A549 (cell line): Measurements from ENCODE around the gene RTL9. TPM values are rescaled to one million over a fixed set of nuclear protein-coding genes. Genes with fewer than 3 reads are reported as not detected.

ENCODE experiments used
- ATAC-seq, 2 experiments: fragments of 200-7000 bp in 1 of 2; fragments of >200 bp in 1 of 2; cut with Nextera tagmentation in 1 of 2; cut with Tn5 transposase in 1 of 2; 3 replicates each; pipeline versions ENCODE4 v1.8.0 to v1.9.1; 2018 to 2020; ENCODE audit warnings: mild to moderate bottlenecking in 1 of 2, moderate library complexity in 1 of 2
- CTCF ChIA-PET: fragments of 300-600 bp; sonication (Branson Sonifier 250); formaldehyde crosslinking; extraction: SDS; loops from one replicate; lab custom pipeline; 2021; ENCODE audit warnings: antibody characterized with exemption, inconsistent platforms; lab: Yijun Ruan, JAX
- POLR2A ChIA-PET: fragments of 350-600 bp; formaldehyde crosslinking; extraction: SDS; loops from one replicate; lab custom pipeline; 2021; ENCODE audit warnings: antibody characterized with exemption, inconsistent platforms; lab: Yijun Ruan, JAX
- DNase-seq, 2 experiments: peaks; one replicate each; pipeline versions ENCODE4 v3.0.0 to v3.0.0-alpha.2; 2011 to 2016; ENCODE audit warnings: low read depth in 1 of 2, low spot score in 1 of 2
- FAIRE-seq: peaks from 2 replicates; lab custom pipeline; 2011; peaks lifted over from hg19 to GRCh38; lab: Jason Lieb, UNC
- H3K27ac ChIP-seq, 2 experiments: fragments of >200 bp; sonication (Bioruptor Twin); formaldehyde crosslinking; 3 replicates each; pipeline ENCODE4 v1.5.1; 2016 to 2017
- H3K4me1 ChIP-seq: fragments of >200 bp; sonication (Bioruptor Twin); formaldehyde crosslinking; 3 replicates; pipeline ENCODE4 v1.6.1; 2016
- H3K4me2 ChIP-seq: fragments of >200 bp; sonication (Bioruptor Twin); formaldehyde crosslinking; 3 replicates; pipeline ENCODE4 v1.6.1; 2016
- H3K4me3 ChIP-seq: fragments of >200 bp; sonication (Bioruptor Twin); formaldehyde crosslinking; 3 replicates; pipeline ENCODE4 v1.5.1; 2016
- H3K9me3 ChIP-seq: fragments of >200 bp; sonication (Bioruptor Twin); formaldehyde crosslinking; 3 replicates; pipeline ENCODE4 v1.6.1; 2016
- CBX2 ChIP-seq: fragments of 200-600 bp; sonication (generic); IDR thresholded peaks from 2 replicates; pipeline ENCODE4 v1.6.1; 2016; ENCODE audit warnings: low read depth, mild to moderate bottlenecking, borderline replicate concordance
- CHD4 ChIP-seq: fragments of 200-600 bp; sonication (generic); IDR thresholded peaks from 2 replicates; pipeline ENCODE4 v1.6.1; 2016; ENCODE audit warnings: antibody characterized with exemption, mild to moderate bottlenecking, borderline replicate concordance
- ESRRA ChIP-seq: fragments of 150-350 bp; IDR thresholded peaks from 2 replicates; pipeline ENCODE4 v1.6.1; 2014; ENCODE audit warnings: mild to moderate bottlenecking, low read length, borderline replicate concordance
- FOXS1 ChIP-seq: fragments of 250-450 bp; sonication (Bioruptor Pico); IDR thresholded peaks from 2 replicates; pipeline ENCODE4 v1.5.0; 2020; ENCODE audit warnings: mild to moderate bottlenecking, moderate library complexity
- HOXA7 ChIP-seq: fragments of 250-450 bp; sonication (Bioruptor Pico); IDR thresholded peaks from 2 replicates; pipeline ENCODE4 v1.5.0; 2020; ENCODE audit warnings: mild to moderate bottlenecking, moderate library complexity
- JUN ChIP-seq, 2 experiments: fragments of >200 bp; sonication (Bioruptor Twin); formaldehyde crosslinking; IDR thresholded peaks; 2 replicates in 1 of 2; 3 replicates in 1 of 2; pipeline ENCODE4 v1.6.1; 2016 to 2017
- KDM5A ChIP-seq: fragments of 200-600 bp; sonication (generic); IDR thresholded peaks from 2 replicates; pipeline ENCODE4 v1.6.1; 2016; ENCODE audit warnings: antibody characterized with exemption, mild to moderate bottlenecking
- MAFK ChIP-seq: fragments of 450-650 bp; IDR thresholded peaks from 2 replicates; pipeline ENCODE4 v1.6.1; 2014; ENCODE audit not compliant: partially characterized antibody
- MAZ ChIP-seq: fragments of 150-350 bp; IDR thresholded peaks from 2 replicates; pipeline ENCODE4 v1.6.1; 2014; ENCODE audit warnings: antibody characterized with exemption, low read depth, low read length, borderline replicate concordance
- MYC ChIP-seq: IDR thresholded peaks from 2 replicates; pipeline ENCODE4 v1.6.1; 2012; ENCODE audit warnings: mild to moderate bottlenecking, inconsistent platforms, low read length, improper control_type of control experiment, borderline replicate concordance
- NR3C1 ChIP-seq: fragments of >200 bp; sonication (Bioruptor Twin); formaldehyde crosslinking; IDR thresholded peaks from 3 replicates; pipeline ENCODE4 v1.6.1; 2017
- POLR2AphosphoS2 ChIP-seq: conservative IDR thresholded peaks from 2 replicates; pipeline ENCODE4 v1.6.1; 2012; ENCODE audit warnings: low read length, improper control_type of control experiment, inconsistent platforms
- RCOR1 ChIP-seq: fragments of 150-350 bp; IDR thresholded peaks from 2 replicates; pipeline ENCODE4 v1.6.1; 2014; ENCODE audit warnings: antibody characterized with exemption, low read length, low read depth
- ZSCAN20 ChIP-seq: fragments of 250-450 bp; sonication (Bioruptor Pico); IDR thresholded peaks from 2 replicates; pipeline ENCODE4 v1.8.0; 2022; ENCODE audit warnings: mild to moderate bottlenecking, moderate library complexity
- WGBS: methylation state at CpG from one replicate; pipeline ENCODE4 v1.1.6; 2017; ENCODE audit errors: missing lambda C conversion rate; 5-methylcytosine and 5-hydroxymethylcytosine counted together
- polyA plus RNA-seq, 4 experiments: library from polyadenylated mRNA; depleted of rRNA in 3 of 4; stranded (reverse); fragments of >200 nt; fragmentation: RNase III in 1 of 4; extraction: RNeasy Plus Mini Kit Qiagen cat#74134 plus additional on column Dnase treatment in 1 of 4; gene quantifications; 2 replicates in 3 of 4; 3 replicates in 1 of 4; pipeline ENCODE4 v1.2.3, GENCODE V29; 2011 to 2017
- TF ChIP-seq, protein P1 (sequence below): IDR thresholded peaks from 2 replicates; pipeline ENCODE4 v1.6.1; 2012
- TF ChIP-seq, protein P2 (sequence below): IDR thresholded peaks from 2 replicates; pipeline ENCODE4 v1.6.1; 2012
- TF ChIP-seq, protein P3 (sequence below): fragments of 450-650 bp; IDR thresholded peaks from 2 replicates; pipeline ENCODE4 v1.6.1; 2014; ENCODE audit warnings: antibody characterized with exemption
- TF ChIP-seq, protein P4 (sequence below): fragments of >200 bp; sonication (Bioruptor Twin); formaldehyde crosslinking; IDR thresholded peaks from 2 replicates; pipeline ENCODE4 v1.6.1; 2016
- TF ChIP-seq, protein P5 (sequence below): fragments of 200-600 bp; sonication (generic); IDR thresholded peaks from 2 replicates; pipeline ENCODE4 v1.6.1; 2016; ENCODE audit warnings: antibody characterized with exemption, mild to moderate bottlenecking, moderate library complexity
- TF ChIP-seq, protein P6 (sequence below): fragments of >200 bp; sonication (Bioruptor Twin); formaldehyde crosslinking; IDR thresholded peaks from 3 replicates; pipeline ENCODE4 v1.6.1; 2016

The RTL9 gene
- polyA plus RNA-seq, 2 of the 4 experiments (the other 2 are of a cell fraction): 0.04 to 0.06 TPM

DNA sequence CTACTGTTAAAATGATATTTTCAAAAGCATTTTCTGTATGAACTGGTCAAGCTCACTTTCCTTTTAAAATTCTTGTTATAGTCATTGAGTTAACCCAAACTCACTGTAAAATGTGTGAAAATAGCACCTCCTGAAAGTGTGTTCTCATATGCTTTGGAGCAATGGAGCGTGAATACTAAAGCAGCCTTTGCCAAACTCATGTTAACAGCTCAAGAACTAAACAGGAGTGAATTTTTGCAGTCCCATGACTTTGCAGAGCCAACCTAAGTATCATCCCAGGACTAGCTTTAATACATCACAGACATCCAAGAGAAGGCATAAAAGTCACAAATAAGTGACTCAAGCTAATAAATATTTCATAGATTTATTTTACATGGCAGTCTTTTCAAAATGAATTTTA is 43.1 kb upstream of the RTL9 start:
- ATAC-seq (no peak), FAIRE-seq (no peak), DNase-seq (no peak)
- peak overlapping the region; percentile 75 for H3K4me2 ChIP-seq
- POLR2A ChIA-PET: interaction anchor here (1.0 kb wide), 1 partner anchor 95 kb away, joined by 3 read pairs; no protein-coding TSS in a partner anchor
- 88% methylated on average over 1 of the region's 1 CpG for WGBS
- H3K4me1 ChIP-seq: peaks cover 25% of the 10 kb centered on the region; the same call in 2 of the 3 replicates
- CTCF ChIA-PET: interaction anchor here (0.6 kb wide), 1 partner anchor 8 kb away, joined by 3 read pairs; no protein-coding TSS in a partner anchor
- H3K9me3 ChIP-seq: no peaks in the 10 kb centered on the region
- TF ChIP-seq, protein P1, sequence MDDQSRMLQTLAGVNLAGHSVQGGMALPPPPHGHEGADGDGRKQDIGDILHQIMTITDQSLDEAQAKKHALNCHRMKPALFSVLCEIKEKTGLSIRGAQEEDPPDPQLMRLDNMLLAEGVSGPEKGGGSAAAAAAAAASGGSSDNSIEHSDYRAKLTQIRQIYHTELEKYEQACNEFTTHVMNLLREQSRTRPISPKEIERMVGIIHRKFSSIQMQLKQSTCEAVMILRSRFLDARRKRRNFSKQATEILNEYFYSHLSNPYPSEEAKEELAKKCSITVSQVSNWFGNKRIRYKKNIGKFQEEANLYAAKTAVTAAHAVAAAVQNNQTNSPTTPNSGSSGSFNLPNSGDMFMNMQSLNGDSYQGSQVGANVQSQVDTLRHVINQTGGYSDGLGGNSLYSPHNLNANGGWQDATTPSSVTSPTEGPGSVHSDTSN: no peak
- TF ChIP-seq NR3C1: no peak
- TF ChIP-seq POLR2AphosphoS2: no peak
- TF ChIP-seq, protein P2, sequence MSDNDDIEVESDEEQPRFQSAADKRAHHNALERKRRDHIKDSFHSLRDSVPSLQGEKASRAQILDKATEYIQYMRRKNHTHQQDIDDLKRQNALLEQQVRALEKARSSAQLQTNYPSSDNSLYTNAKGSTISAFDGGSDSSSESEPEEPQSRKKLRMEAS: no peak
- TF ChIP-seq KDM5A: no peak
- no peak for TF ChIP-seq ZSCAN20 (CRISPR knock-in tag)
- no peak for TF ChIP-seq CHD4
- TF ChIP-seq, protein P3, sequence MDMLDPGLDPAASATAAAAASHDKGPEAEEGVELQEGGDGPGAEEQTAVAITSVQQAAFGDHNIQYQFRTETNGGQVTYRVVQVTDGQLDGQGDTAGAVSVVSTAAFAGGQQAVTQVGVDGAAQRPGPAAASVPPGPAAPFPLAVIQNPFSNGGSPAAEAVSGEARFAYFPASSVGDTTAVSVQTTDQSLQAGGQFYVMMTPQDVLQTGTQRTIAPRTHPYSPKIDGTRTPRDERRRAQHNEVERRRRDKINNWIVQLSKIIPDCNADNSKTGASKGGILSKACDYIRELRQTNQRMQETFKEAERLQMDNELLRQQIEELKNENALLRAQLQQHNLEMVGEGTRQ: no peak
- no peak for TF ChIP-seq MAFK
- TF ChIP-seq CBX2: no peak
- TF ChIP-seq, protein P4, sequence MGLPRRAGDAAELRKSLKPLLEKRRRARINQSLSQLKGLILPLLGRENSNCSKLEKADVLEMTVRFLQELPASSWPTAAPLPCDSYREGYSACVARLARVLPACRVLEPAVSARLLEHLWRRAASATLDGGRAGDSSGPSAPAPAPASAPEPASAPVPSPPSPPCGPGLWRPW: no peak
- no peak for TF ChIP-seq JUN (IDR thresholded peaks at IDR 0.05)
- TF ChIP-seq HOXA7 (CRISPR knock-in tag): no peak
- TF ChIP-seq, protein P5, sequence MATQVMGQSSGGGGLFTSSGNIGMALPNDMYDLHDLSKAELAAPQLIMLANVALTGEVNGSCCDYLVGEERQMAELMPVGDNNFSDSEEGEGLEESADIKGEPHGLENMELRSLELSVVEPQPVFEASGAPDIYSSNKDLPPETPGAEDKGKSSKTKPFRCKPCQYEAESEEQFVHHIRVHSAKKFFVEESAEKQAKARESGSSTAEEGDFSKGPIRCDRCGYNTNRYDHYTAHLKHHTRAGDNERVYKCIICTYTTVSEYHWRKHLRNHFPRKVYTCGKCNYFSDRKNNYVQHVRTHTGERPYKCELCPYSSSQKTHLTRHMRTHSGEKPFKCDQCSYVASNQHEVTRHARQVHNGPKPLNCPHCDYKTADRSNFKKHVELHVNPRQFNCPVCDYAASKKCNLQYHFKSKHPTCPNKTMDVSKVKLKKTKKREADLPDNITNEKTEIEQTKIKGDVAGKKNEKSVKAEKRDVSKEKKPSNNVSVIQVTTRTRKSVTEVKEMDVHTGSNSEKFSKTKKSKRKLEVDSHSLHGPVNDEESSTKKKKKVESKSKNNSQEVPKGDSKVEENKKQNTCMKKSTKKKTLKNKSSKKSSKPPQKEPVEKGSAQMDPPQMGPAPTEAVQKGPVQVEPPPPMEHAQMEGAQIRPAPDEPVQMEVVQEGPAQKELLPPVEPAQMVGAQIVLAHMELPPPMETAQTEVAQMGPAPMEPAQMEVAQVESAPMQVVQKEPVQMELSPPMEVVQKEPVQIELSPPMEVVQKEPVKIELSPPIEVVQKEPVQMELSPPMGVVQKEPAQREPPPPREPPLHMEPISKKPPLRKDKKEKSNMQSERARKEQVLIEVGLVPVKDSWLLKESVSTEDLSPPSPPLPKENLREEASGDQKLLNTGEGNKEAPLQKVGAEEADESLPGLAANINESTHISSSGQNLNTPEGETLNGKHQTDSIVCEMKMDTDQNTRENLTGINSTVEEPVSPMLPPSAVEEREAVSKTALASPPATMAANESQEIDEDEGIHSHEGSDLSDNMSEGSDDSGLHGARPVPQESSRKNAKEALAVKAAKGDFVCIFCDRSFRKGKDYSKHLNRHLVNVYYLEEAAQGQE: no peak
- no peak overlapping the region for H3K4me3 ChIP-seq
- H3K27ac ChIP-seq: no peak overlapping the region

DNA sequence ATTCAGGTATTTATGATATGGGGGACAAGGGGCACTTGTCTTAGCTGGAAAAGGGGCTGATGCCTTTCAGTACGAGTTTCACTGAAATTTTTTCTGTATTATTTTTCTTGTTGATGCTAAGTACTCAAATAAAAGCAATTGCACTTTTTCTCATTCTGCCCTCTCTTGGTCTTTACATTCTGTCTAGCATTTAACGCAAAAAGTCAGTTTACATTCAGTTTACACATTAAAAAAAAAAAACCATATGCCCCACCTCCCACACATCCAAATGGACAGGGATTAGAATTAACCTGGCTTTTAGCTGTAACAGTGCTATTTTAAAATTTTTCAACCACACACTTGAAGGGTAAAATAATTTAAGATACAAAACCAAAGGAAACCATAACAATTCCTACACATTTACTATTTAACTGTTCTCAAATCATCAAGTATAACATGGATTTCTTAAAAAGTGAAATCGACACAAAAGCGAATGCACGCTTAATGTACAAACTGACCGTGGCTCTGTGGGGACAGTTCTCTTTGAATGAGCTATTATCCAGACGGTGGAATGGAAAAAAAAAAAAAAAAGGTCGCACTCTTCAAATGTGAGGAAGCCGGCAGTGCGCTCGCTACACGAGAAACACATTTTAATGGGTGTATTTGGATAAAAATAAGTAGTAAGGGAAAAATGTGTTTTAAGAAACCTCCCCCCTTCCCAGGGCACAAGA is 42.1 kb upstream of the RTL9 start:
- ChIA-PET POLR2A (interaction anchor here (0.7 to 1.2 kb wide), 3 partner anchors 26 to 136 kb away, joined by 3 to 4 read pairs (median 3); no protein-coding TSS in a partner anchor), CTCF (interaction anchor here (0.7 to 1.8 kb wide), 5 partner anchors 12 to 731 kb away, joined by 3 to 7 read pairs (median 3); no protein-coding TSS in a partner anchor)
- Histone ChIP-seq H3K9me3 (no peaks in the 10 kb centered on the region), H3K4me1 (peaks cover 19% of the 10 kb centered on the region; the same call in 2 of the 3 replicates), H3K4me2 (peak overlapping the region; percentile 75), H3K4me3 (peak overlapping the region; percentile 96), H3K27ac (peak overlapping the region; percentile 99)
- TF ChIP-seq RCOR1: no peak
- TF ChIP-seq, protein P5: no peak
- no peak for TF ChIP-seq MYC
- TF ChIP-seq ESRRA: no peak
- TF ChIP-seq, protein P6, sequence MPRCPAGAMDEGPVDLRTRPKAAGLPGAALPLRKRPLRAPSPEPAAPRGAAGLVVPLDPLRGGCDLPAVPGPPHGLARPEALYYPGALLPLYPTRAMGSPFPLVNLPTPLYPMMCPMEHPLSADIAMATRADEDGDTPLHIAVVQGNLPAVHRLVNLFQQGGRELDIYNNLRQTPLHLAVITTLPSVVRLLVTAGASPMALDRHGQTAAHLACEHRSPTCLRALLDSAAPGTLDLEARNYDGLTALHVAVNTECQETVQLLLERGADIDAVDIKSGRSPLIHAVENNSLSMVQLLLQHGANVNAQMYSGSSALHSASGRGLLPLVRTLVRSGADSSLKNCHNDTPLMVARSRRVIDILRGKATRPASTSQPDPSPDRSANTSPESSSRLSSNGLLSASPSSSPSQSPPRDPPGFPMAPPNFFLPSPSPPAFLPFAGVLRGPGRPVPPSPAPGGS: no peak
- no peak for TF ChIP-seq FOXS1
- TF ChIP-seq MAZ: no peak
- ATAC-seq (no peak; a peak in 1 of 6 replicates), DNase-seq (no peak), FAIRE-seq (no peak)
- WGBS: 3% methylated on average over 12 of the region's 12 CpGs
